ENCODE results near the gene CABLES1.

Gene CABLES1

DNA sequence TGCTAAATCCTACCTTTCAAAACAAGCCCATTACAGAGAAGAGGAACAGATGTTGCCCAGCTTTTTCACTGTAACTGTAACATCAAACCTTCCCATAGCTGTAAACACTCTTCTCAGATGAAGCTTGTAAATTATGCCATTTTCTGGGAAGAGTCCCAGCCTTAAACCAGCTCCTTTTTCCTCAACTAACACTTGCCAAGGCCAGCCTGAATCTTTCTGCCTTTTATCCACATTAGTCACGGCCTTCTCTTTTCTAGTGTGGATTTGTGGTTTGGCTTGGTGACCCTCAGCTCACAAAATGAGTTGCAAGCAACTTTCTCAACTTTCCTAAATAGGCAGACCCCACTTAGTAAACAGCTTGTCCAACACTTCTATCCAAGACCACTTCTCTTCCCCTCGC is 90.2 kb downstream of the CABLES1 start:
- TF ChIP-seq, protein P1, sequence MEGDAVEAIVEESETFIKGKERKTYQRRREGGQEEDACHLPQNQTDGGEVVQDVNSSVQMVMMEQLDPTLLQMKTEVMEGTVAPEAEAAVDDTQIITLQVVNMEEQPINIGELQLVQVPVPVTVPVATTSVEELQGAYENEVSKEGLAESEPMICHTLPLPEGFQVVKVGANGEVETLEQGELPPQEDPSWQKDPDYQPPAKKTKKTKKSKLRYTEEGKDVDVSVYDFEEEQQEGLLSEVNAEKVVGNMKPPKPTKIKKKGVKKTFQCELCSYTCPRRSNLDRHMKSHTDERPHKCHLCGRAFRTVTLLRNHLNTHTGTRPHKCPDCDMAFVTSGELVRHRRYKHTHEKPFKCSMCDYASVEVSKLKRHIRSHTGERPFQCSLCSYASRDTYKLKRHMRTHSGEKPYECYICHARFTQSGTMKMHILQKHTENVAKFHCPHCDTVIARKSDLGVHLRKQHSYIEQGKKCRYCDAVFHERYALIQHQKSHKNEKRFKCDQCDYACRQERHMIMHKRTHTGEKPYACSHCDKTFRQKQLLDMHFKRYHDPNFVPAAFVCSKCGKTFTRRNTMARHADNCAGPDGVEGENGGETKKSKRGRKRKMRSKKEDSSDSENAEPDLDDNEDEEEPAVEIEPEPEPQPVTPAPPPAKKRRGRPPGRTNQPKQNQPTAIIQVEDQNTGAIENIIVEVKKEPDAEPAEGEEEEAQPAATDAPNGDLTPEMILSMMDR (conservative IDR thresholded peaks at IDR 0.05; ENCODE audit: low read length), result no peak
- DNase-seq (ENCODE audit: low read depth), result peak; percentile 99
- H3K4me3 ChIP-seq (ENCODE audit: low read length), result no peak overlapping the region

DNA sequence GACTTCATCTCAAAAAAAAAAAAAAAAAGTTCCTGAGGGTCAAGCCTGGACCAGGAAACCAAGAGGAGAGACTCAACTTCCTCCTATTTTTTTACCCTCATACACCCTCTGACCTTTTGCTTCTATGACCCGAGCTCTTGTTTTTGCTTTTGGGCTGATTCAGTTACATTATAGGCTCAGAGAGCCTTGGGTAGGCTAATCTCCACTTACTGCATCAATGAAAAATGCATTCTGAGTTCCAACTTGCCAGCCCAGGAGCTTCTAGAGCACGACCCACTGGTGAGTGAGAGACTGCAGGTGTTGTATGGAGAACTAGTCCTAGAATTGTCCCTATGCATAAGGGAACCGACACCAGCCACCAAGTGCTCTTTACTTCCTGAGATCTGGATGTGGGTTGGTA is 91.1 kb downstream of the CABLES1 start:
- DNase-seq (ENCODE audit: low read depth), result peak; percentile 59
- TF ChIP-seq, protein P1 (conservative IDR thresholded peaks at IDR 0.05; ENCODE audit: low read length), result no peak
- no peak overlapping the region for H3K4me3 ChIP-seq (ENCODE audit: low read length)

DNA sequence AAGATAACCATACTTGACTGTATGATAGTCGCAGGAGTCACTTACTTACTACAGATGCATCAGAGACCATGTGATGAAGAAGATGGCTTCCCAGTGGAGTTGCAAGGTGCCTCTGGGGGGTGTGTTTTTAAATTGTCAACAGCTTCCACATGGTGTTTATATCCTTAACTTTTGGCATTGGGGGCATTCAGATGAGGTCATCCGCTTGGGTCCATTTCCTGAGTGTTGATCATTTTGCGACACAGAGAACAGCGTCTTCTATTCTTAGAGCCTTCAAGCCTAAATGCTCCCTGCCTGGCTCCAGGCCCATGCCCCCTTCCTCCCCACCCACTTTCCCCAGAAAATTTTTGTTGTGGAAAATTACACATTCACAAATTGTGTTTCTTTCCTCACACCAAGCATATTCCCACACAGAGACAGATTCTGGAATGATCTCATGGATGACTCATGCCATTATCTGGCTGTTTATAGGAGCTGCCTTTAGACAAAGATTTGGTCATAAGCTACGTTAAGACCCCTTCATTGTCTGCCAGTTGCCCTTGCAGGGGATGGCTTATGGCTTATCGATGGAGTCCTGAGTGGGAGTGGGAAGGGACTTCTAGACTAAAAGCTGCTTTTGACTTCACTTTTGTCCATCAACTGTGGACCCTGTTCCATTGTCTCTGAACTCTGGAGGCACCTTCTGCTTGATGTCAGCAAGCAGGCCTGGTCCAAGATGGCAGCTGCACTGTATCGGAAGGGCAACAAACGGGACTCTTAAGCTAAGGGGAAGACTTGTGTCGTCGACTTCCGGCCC is 91.8 kb downstream of the CABLES1 start:
- TF ChIP-seq, protein P1 (conservative IDR thresholded peaks at IDR 0.05; ENCODE audit: low read length), result no peak
- H3K4me3 ChIP-seq (ENCODE audit: low read length), result no peak overlapping the region
- DNase-seq (ENCODE audit: low read depth), result peak; percentile 80

DNA sequence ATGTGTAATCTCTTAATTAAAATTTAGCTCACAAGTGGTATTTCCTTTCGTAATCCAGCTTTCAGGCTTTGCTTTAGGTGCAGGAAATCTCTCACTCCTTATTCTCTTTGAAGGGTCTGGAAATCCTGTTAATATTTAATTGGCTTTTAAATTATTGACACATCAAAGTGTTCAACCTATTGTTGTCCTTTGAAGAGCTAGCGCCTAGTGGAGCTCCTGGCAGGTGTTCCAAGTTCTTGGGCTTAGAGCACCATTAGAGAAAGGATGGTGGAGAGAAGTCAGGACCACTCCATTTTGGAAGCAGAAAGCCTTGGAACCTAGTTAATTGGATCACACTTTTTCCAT is 92.4 kb downstream of the CABLES1 start:
- DNase-seq (ENCODE audit: low read depth), result no peak
- TF ChIP-seq, protein P1 (conservative IDR thresholded peaks at IDR 0.05; ENCODE audit: low read length), result no peak
- no peak overlapping the region for H3K4me3 ChIP-seq (ENCODE audit: low read length)

DNA sequence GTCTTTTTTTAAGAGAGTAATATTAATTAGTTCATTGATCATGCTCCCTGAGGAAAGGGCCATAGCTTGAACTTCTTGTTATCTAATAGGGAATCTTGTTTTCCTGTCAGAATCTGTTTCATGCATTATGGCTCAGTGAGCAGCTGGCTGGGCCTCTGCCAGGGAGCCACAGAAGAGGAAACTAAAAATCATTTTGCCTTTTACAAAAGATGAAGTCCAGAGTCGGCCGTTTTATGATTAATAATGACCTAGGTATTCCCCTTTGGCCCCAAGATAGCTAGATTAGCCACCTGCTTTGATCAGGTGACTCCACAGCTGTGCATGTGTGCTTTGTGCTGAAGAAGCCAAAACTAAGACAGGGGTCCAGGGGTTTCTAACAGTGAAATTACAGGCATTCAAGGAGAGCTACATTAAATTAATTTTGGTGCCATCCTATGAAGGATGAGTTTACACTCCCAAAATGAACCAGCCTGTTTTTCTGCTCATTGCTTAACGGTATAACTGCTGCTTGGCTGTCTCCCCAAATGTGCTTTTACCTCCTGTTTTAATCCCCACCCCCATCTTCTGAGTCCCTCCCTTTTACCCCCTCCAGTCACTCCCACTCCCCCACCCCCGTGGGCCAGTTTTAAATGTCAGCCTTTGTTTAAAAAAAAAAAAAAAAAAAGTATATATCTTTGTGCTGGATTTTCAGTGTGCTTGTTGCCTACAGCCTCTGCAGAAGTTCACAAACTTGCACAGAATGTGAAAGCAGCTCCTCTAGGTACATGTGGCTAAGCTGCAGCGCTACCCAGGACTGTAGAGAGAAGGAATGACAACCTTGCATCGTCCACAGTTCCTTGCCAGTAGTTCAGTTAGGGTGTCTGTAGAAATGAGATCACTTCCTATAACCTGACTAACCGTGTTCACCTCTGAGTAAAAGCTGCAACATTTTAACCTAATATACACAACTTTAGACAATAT is 93.1 kb downstream of the CABLES1 start:
- H3K4me3 ChIP-seq (ENCODE audit: low read length), result no peak overlapping the region
- TF ChIP-seq, protein P1 (conservative IDR thresholded peaks at IDR 0.05; ENCODE audit: low read length), result no peak
- DNase-seq (ENCODE audit: low read depth), result peak; percentile 48

DNA sequence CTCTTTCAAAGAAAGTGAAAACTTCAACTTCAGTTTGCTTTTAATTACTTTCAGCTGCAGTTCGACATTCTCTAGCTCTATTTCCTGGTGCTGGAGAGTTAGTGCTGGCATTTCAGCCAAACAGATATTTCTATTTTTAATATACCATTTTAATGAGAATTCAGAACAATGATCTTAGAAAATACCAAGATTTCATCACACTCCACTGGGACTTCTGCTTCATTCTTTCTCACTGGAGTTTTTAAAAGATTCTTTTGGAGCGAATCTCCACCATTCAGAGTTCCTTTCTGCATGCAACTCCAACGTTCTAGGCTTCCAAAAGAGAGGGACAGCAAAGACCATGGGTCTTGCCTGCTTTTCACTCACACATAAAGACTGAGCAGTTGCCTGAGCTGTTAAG is 94.2 kb downstream of the CABLES1 start:
- TF ChIP-seq, protein P1 (conservative IDR thresholded peaks at IDR 0.05; ENCODE audit: low read length), result no peak
- H3K4me3 ChIP-seq (ENCODE audit: low read length), result no peak overlapping the region
- peak; percentile 79 for DNase-seq (ENCODE audit: low read depth)
